Endothelial cell (in vitro differentiated cells): Measurements from ENCODE around the gene CFAP46. TPM values are rescaled to one million over a fixed set of nuclear protein-coding genes. Genes with fewer than 3 reads are reported as not detected.

ENCODE experiments used
- DNase-seq: peaks from one replicate; pipeline ENCODE4 v3.0.0; 2021; ENCODE audit warnings: low spot score
- H3K27ac Mint-ChIP-seq: one replicate; pipeline ENCODE4 v1.8.0; 2021; ENCODE audit warnings: mixed read lengths, inconsistent platforms; ENCODE audit not compliant: unreplicated experiment
- H3K27me3 Mint-ChIP-seq: one replicate; pipeline ENCODE4 v1.8.0; 2021; ENCODE audit warnings: mild to moderate bottlenecking, moderate library complexity, mixed read lengths, inconsistent platforms; ENCODE audit not compliant: unreplicated experiment
- H3K36me3 Mint-ChIP-seq: one replicate; pipeline ENCODE4 v1.8.0; 2021; ENCODE audit warnings: mild to moderate bottlenecking, low read depth, mixed read lengths, inconsistent platforms; ENCODE audit not compliant: unreplicated experiment
- H3K4me1 Mint-ChIP-seq: one replicate; pipeline ENCODE4 v1.8.0; 2021; ENCODE audit warnings: mild to moderate bottlenecking, mixed read lengths, inconsistent platforms; ENCODE audit not compliant: unreplicated experiment
- H3K4me3 Mint-ChIP-seq: one replicate; pipeline ENCODE4 v1.8.0; 2021; ENCODE audit warnings: mild to moderate bottlenecking, mixed read lengths, inconsistent platforms; ENCODE audit not compliant: unreplicated experiment
- H3K9me3 Mint-ChIP-seq: one replicate; pipeline ENCODE4 v1.8.0; 2021; ENCODE audit warnings: mixed read lengths, inconsistent platforms; ENCODE audit not compliant: unreplicated experiment
- CTCF ChIP-seq: fragments of 200-600 bp; sonication (generic); IDR thresholded peaks from one replicate; pipeline ENCODE4 v1.5.0; 2021; ENCODE audit warnings: antibody characterized with exemption; ENCODE audit not compliant: unreplicated experiment
- total RNA-seq: library from RNA; stranded (reverse); fragmentation: NEBNext Ultra II Directional; extraction: Animal tissue kit (Norgen Biotek cat#: 25700); gene quantifications from one replicate; pipeline ENCODE4 v1.2.1, GENCODE V29; 2021; ENCODE audit not compliant: unreplicated experiment

Gene CFAP46
- total RNA-seq, 1 donor from 2014 or later: 0.95 TPM

GRCh38 chr10:132869621-132870020 lies 72.7 kb downstream of the CFAP46 start:
- H3K36me3 Mint-ChIP-seq: no peaks in the 10 kb centered on the region
- no peak for TF ChIP-seq CTCF
- H3K4me3 Mint-ChIP-seq: no peak overlapping the region
- H3K27me3 Mint-ChIP-seq: peaks cover 10% of the 10 kb centered on the region
- no peak overlapping the region for H3K27ac Mint-ChIP-seq
- H3K9me3 Mint-ChIP-seq: no peaks in the 10 kb centered on the region
- peaks cover 3% of the 10 kb centered on the region for H3K4me1 Mint-ChIP-seq
- no peak for DNase-seq

GRCh38 chr10:132868995-132869394 lies 73.4 kb downstream of the CFAP46 start:
- no peak overlapping the region for H3K27ac Mint-ChIP-seq
- peaks cover 15% of the 10 kb centered on the region for H3K27me3 Mint-ChIP-seq
- no peaks in the 10 kb centered on the region for H3K9me3 Mint-ChIP-seq
- DNase-seq: no peak
- H3K36me3 Mint-ChIP-seq: no peaks in the 10 kb centered on the region
- no peak overlapping the region for H3K4me3 Mint-ChIP-seq
- peaks cover 4% of the 10 kb centered on the region for H3K4me1 Mint-ChIP-seq
- no peak for TF ChIP-seq CTCF

- Mint-ChIP-seq H3K4me1 (peaks cover 11% of the 10 kb centered on the region), H3K4me3 (no peak overlapping the region), H3K27me3 (peaks cover 21% of the 10 kb centered on the region), H3K9me3 (no peaks in the 10 kb centered on the region), H3K36me3 (no peaks in the 10 kb centered on the region), H3K27ac (no peak overlapping the region)
- TF ChIP-seq CTCF: no peak
- DNase-seq: no peak
These were observed 74.3 kb downstream of the CFAP46 start for GRCh38 chr10:132867801-132868644.

GRCh38 chr10:132866601-132867381 lies 75.6 kb downstream of the CFAP46 start:
- H3K36me3 Mint-ChIP-seq: no peaks in the 10 kb centered on the region
- peaks cover 14% of the 10 kb centered on the region for H3K4me1 Mint-ChIP-seq
- peaks cover 21% of the 10 kb centered on the region for H3K27me3 Mint-ChIP-seq
- H3K27ac Mint-ChIP-seq: no peak overlapping the region
- TF ChIP-seq CTCF: no peak
- no peaks in the 10 kb centered on the region for H3K9me3 Mint-ChIP-seq
- DNase-seq: no peak
- no peak overlapping the region for H3K4me3 Mint-ChIP-seq
